WI38 (cell line): ENCODE data around the gene MAN2B1.
A peak's percentile ranks its signal among the peaks of the same experiment; 100 is the strongest.

Source experiments
- H3K4me3 ChIP-seq: 2 replicates; pipeline ENCODE4 v1.5.1; 2011; ENCODE audit warnings: low read depth, mild to moderate bottlenecking, control low read depth, low read length
- TF ChIP-seq, protein P1 (sequence below): IDR thresholded peaks from 2 replicates; pipeline ENCODE4 v1.5.1; 2012; ENCODE audit warnings: low read depth, mild to moderate bottlenecking, control low read depth, low read length

Gene MAN2B1

GRCh38 chr19:12695997-12696365 is 29.4 kb upstream of the MAN2B1 start:
- TF ChIP-seq, protein P1, sequence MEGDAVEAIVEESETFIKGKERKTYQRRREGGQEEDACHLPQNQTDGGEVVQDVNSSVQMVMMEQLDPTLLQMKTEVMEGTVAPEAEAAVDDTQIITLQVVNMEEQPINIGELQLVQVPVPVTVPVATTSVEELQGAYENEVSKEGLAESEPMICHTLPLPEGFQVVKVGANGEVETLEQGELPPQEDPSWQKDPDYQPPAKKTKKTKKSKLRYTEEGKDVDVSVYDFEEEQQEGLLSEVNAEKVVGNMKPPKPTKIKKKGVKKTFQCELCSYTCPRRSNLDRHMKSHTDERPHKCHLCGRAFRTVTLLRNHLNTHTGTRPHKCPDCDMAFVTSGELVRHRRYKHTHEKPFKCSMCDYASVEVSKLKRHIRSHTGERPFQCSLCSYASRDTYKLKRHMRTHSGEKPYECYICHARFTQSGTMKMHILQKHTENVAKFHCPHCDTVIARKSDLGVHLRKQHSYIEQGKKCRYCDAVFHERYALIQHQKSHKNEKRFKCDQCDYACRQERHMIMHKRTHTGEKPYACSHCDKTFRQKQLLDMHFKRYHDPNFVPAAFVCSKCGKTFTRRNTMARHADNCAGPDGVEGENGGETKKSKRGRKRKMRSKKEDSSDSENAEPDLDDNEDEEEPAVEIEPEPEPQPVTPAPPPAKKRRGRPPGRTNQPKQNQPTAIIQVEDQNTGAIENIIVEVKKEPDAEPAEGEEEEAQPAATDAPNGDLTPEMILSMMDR = no peak
- H3K4me3 ChIP-seq = peak overlapping the region; percentile 87

- H3K4me3 ChIP-seq = peak overlapping the region; percentile 87
These were observed 29.0 kb upstream of the MAN2B1 start for GRCh38 chr19:12695514-12695913.

DNA sequence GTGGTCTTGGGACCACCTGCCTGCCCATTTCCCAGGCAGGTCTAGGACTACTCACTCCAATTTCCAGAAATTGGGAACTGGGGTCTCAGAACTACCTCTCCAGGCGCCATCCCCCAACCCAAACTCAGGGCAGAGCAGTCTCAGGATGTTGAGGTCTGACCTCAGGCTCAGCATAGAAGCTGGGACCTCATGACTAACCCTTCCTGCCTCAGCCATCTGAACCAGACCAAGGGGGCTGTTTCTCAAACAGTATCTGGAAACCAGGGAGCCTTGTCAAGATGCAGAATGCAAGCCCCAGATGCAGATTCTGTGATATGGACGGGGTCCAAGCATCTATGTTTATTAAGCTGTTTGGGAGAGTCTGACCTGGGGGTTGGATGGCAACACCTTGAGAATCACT is 28.6 kb upstream of the MAN2B1 start:
- TF ChIP-seq, protein P1 = no peak
- H3K4me3 ChIP-seq = no peak overlapping the region

More at GRCh38 chr19:12695514-12695913, 29.0 kb upstream of the MAN2B1 start:
- TF ChIP-seq, protein P1 = no peak

- no peak overlapping the region for H3K4me3 ChIP-seq
- TF ChIP-seq, protein P1 = no peak
These were observed 28.1 kb upstream of the MAN2B1 start for GRCh38 chr19:12694641-12695040.

- TF ChIP-seq, protein P1 = no peak
- no peak overlapping the region for H3K4me3 ChIP-seq
These were observed 26.4 kb upstream of the MAN2B1 start for GRCh38 chr19:12692960-12693359.

DNA sequence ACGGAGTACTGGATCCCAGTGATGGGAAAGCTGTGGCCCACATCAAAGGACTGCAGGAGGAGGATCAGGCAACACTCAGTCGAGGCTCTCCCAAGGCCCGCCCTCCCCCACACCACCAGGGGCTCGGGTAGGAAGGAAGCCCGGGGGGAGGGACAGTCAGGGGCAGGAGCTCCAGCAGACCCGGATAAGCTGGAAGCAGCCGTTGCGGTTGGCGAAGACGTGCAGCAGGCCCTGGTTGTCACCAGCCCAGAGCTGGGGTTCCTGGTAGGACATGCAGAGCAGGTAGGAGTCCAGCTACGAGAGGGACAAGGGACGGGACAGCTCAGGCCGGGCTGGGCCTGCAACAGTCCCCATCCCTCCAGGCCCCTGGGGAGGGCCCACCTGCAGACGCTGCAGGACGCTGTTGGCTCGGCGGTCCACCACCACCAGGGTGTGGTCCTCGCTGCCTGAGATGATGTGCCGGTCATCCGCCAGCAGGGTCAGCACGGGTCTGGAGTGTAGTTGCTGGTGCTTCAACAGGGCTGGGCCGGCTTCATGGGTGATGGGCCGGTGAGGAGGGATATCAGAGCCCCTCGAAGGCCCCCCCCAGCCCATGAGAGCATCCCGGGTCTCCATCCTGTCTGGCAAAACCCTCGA is 23.2 kb upstream of the MAN2B1 start:
- no peak overlapping the region for H3K4me3 ChIP-seq
- TF ChIP-seq, protein P1 = no peak

DNA sequence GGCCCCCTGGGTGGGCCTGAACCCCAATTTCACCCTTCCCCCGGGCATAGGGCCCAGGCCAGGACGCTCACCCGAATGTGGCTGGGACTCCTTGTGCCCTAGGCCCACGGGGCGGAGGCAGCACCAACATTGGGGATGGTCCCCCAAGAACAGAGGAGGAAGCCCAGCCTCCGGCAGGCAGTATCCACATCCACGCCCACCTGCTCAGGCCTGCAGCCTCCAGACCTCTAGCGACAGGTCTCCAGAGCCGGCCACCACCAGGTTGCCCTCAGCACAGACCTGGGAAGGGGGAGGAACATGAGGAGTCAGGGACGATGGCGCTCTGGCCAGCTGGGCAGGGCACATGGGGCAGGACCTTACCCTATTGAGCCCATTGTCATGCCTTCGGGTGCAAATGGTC is 22.5 kb upstream of the MAN2B1 start:
- H3K4me3 ChIP-seq = no peak overlapping the region
- TF ChIP-seq, protein P1 = no peak
